Measurements from ENCODE around the gene HTR2A.

DNA sequence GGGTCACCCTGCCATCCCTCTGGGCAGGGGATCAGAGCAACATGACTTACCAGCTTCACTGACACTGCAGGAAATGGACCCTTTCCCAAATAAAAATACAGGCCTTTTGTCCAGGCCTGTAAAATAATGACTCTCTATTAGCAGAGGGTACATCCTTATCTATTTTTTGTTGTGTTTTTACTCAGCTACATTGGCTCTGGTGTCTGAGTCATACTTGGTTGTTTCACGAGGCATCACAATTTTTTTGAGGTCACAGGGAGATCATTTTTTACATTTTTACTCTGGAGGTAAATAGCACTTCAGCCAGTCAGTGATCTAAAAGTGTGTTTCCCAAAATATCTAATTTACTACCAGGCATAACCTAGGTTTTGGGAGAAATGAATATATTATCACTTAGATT lies 6.9 kb upstream of the HTR2A start:
- TF ChIP-seq, protein P1, sequence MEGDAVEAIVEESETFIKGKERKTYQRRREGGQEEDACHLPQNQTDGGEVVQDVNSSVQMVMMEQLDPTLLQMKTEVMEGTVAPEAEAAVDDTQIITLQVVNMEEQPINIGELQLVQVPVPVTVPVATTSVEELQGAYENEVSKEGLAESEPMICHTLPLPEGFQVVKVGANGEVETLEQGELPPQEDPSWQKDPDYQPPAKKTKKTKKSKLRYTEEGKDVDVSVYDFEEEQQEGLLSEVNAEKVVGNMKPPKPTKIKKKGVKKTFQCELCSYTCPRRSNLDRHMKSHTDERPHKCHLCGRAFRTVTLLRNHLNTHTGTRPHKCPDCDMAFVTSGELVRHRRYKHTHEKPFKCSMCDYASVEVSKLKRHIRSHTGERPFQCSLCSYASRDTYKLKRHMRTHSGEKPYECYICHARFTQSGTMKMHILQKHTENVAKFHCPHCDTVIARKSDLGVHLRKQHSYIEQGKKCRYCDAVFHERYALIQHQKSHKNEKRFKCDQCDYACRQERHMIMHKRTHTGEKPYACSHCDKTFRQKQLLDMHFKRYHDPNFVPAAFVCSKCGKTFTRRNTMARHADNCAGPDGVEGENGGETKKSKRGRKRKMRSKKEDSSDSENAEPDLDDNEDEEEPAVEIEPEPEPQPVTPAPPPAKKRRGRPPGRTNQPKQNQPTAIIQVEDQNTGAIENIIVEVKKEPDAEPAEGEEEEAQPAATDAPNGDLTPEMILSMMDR (IDR thresholded peaks at IDR 0.05), result no peak
- no peak for TF ChIP-seq EZH2 (IDR thresholded peaks at IDR 0.05)
- no peak for TF ChIP-seq EZH2phosphoT487 (IDR thresholded peaks at IDR 0.05)

Data from neural progenitor cell (in vitro differentiated cells).